Measurements from ENCODE around the gene SLC35G6.

GRCh38 chr17:7497228-7497627 lies 16.0 kb downstream of the SLC35G6 start:
- TF ChIP-seq CTCF (IDR thresholded peaks at IDR 0.05) = no peak
- no peak for TF ChIP-seq POLR2A (IDR thresholded peaks at IDR 0.05)
